Aorta (tissue), 5 donors: ENCODE results near the gene PACSIN3. TPM values are rescaled to one million over a fixed set of nuclear protein-coding genes. Genes with fewer than 3 reads are reported as not detected.

Source experiments
- ATAC-seq: fragments of 200-7000 bp; cut with Tn5 transposase; one replicate; pipeline ENCODE4 v1.9.1; 2022; ENCODE audit warnings: moderate library complexity; ENCODE audit not compliant: low FRiP score
- DNase-seq, 2 donors: peaks; one replicate each; pipeline ENCODE4 v3.0.0-alpha.2; 2020
- H3K27ac ChIP-seq, 2 donors: one replicate each; pipeline ENCODE4 v1.5.1; 2013; ENCODE audit warnings: low read length in 2 of 2, mild to moderate bottlenecking in 2 of 2, moderate library complexity in 2 of 2, control low read depth in 1 of 2, inconsistent platforms in 1 of 2, low read depth in 1 of 2
- H3K27me3 ChIP-seq, 2 donors: one replicate each; pipeline ENCODE4 v1.6.1; 2013; ENCODE audit warnings: control low read depth in 1 of 2, low read length in 1 of 2, mild to moderate bottlenecking in 1 of 2, moderate library complexity in 1 of 2; ENCODE audit not compliant: insufficient read depth in 2 of 2, control insufficient read depth in 1 of 2
- H3K36me3 ChIP-seq, 2 donors: one replicate each; pipeline ENCODE4 v1.6.1; 2013; ENCODE audit warnings: control low read depth in 1 of 2, low read length in 1 of 2, mild to moderate bottlenecking in 1 of 2; ENCODE audit not compliant: insufficient read depth in 2 of 2, control insufficient read depth in 1 of 2
- H3K4me1 ChIP-seq, 2 donors: one replicate each; pipeline ENCODE4 v1.6.1; 2013; ENCODE audit warnings: low read length in 2 of 2, control low read depth in 1 of 2, mild to moderate bottlenecking in 1 of 2, moderate library complexity in 1 of 2; ENCODE audit not compliant: insufficient read depth in 2 of 2, control insufficient read depth in 1 of 2
- H3K4me3 ChIP-seq, 2 donors: one replicate each; pipeline ENCODE4 v1.5.1; 2013; ENCODE audit warnings: low read length in 2 of 2, control low read depth in 1 of 2, mild to moderate bottlenecking in 1 of 2
- H3K9me3 ChIP-seq: one replicate; pipeline ENCODE4 v1.6.1; 2013; ENCODE audit warnings: mild to moderate bottlenecking, low read length; ENCODE audit not compliant: control insufficient read depth
- WGBS, 2 donors: extraction: QIAGEN DNeasy Blood & Tissue Kit; methylation state at CpG; one replicate each; pipeline ENCODE4 v1.1.7; 2013; 5-methylcytosine and 5-hydroxymethylcytosine counted together
- intact Hi-C, 2 donors: fragments of 100-400 bp; cut with DNase I; formaldehyde crosslinking; loops; one replicate each; pipeline versions ENCODE4 v1.14.2 to v1.15.0; 2022
- long read RNA-seq, 2 donors: library from polyadenylated mRNA; unstranded; transcript quantifications; one replicate each; pipeline ENCODE4 v2.0.0, GENCODE V29; 2020 to 2021
- polyA plus RNA-seq, 2 donors: library from polyadenylated mRNA; stranded (reverse); fragments of 200-250 nt; gene quantifications; one replicate each; pipeline ENCODE4 v1.2.3, GENCODE V29; 2013
- total RNA-seq, 2 donors: library from RNA; stranded (reverse); fragmentation: NEBNext Ultra II Directional; extraction: Animal tissue kit (Norgen Biotek cat#: 25700); gene quantifications; one replicate each; pipeline ENCODE4 v1.2.1, GENCODE V29; 2021
- donor health status: healthy with polysubstance abuse.
- donor health status: Bipolar disorder and iron deficiency.
- donor health status: DM: no; HTN: no; CAD: no.
- donor health status: DM: no; HTN: no; CAD: no.
- donor health status: DM: yes; HTN: yes; CAD: no.

Gene PACSIN3
- total RNA-seq = 10 to 100 TPM; 24.6 to 36.2 TPM
- 10 to 100 TPM; 22.0 to 37.1 TPM for polyA plus RNA-seq
- long read RNA-seq, donor 1, transcript PACSIN3-201 (11 exons, 1,843 nt) = major isoform, 44 of 94 reads
- long read RNA-seq, donor 1, partial matches to known transcripts = 18 of 94 reads
- long read RNA-seq, donor 1, other reads (novel, unspliced or antisense) = 31 of 94 reads
- long read RNA-seq, donor 2, transcript PACSIN3-201 (11 exons, 1,843 nt) = major isoform, 16 of 27 reads
- long read RNA-seq, donor 2, partial matches to known transcripts = 9 of 27 reads
- long read RNA-seq, donor 2, other reads (novel, unspliced or antisense) = 2 of 27 reads

DNA sequence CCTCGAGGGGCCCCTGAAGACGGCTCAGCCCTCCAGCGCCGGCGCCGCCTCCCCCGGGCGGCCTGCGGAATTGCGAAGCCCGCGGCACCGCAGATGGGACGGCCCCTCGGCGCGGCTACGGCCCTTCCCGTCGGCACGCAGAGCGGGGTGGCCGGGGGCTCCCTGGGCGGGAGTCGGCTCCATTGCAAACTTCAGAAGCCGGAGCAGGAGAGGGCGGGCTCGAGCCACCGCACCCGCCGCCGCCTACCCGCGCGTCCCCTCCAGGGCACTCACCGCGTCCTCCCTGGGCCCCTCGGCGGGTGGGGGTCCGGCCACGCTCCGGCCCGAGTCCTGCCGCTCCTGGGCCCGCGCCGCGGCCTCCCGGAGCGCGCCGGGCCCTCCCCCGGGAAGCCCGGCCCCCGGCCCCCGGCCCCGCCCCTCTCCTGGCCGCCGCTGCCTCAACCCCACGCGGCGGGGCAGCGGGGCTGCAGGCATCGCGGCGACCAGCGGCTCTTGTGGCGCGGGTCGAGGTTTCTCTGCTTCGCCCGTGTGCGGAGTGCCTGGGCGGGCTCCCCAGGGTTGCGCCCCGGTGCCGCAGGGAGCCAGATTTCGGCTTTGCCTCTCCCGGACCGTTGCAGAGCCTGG lies at the start of gene PACSIN3:
Gene PACSIN3 (minus strand): TSS at position 359 of the 624 bp plus-strand sequence. CDS start 3,707 bp downstream, outside the sequence.
- 0 to 1% methylated on average over 14 to 80 of the region's 80 CpGs for WGBS, 2 donors

DNA sequence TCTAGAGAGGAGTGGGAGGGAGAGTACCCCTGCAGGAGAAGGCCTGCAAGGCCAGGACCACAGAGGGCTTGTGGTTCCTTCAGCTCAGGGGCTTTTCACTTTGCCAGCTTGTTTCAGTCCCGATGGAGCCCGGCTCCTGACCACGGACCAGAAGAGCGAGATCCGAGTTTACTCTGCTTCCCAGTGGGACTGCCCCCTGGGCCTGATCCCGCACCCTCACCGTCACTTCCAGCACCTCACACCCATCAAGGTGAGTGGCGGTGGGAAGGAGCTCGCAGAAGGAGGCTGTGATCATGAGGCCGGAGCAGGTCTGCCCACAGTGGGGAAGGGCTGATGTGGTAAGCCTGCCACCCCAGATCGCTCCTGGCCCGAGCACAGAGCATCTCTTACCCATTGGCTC lies 48.9 kb upstream of the PACSIN3 start:
- no peak for ATAC-seq
- no peaks in the 10 kb centered on the region for H3K4me1 ChIP-seq
- H3K9me3 ChIP-seq = no peaks in the 10 kb centered on the region
- 89 to 92% methylated on average over 12 of the region's 12 CpGs for WGBS, 2 donors
- intact Hi-C loops = no loop called here
- no peak for DNase-seq
- H3K36me3 ChIP-seq = peaks cover 2 to 9% of the 10 kb centered on the region in 2 donors
- H3K27ac ChIP-seq = no peak overlapping the region
- no peak overlapping the region for H3K4me3 ChIP-seq
- no peaks in the 10 kb centered on the region for H3K27me3 ChIP-seq

More for the DNA sequence above, at the start of gene PACSIN3:
- Histone ChIP-seq H3K36me3 (no peaks in the 10 kb centered on the region), H3K9me3 (no peaks in the 10 kb centered on the region), H3K27me3 (no peaks in the 10 kb centered on the region), H3K4me3 (peak within 1 kb of the TSS; percentile 72 to 79), H3K4me1 (no peaks in the 10 kb centered on the region), H3K27ac (peak within 1 kb of the TSS; percentile 51 to 86)
- ATAC-seq = peak; percentile 66
- DNase-seq = peak; percentile 67 to 84
- intact Hi-C loops = loop anchor here (1.0 to 2.0 kb wide), 2 partner anchors 28 to 29 kb away; partner anchors contain the start of gene DDB2 (in 2 of the 2)

DNA sequence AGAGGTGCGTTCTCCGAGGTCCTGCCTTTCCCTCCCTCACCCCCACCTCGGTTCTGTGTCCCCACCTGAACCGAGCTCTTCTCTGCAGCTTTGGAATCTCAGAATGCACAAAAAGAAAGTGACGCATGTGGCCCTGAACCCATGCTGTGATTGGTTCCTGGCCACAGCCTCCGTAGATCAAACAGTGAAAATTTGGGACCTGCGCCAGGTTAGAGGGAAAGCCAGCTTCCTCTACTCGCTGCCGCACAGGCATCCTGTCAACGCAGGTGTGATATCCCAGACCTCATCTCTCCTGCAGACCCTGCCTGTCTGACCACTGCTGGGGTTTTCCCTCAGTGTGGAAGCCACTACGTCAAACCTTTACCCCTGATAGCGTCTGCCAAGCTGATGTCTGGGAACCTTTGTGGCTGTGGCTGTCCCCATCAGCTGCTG lies 48.5 kb upstream of the PACSIN3 start:
- no peaks in the 10 kb centered on the region for H3K27me3 ChIP-seq
- H3K4me3 ChIP-seq = no peak overlapping the region
- intact Hi-C loops = no loop called here
- H3K4me1 ChIP-seq = no peaks in the 10 kb centered on the region
- H3K9me3 ChIP-seq = no peaks in the 10 kb centered on the region
- H3K27ac ChIP-seq = no peak overlapping the region
- no peak for ATAC-seq
- peaks cover 2 to 5% of the 10 kb centered on the region in 2 donors for H3K36me3 ChIP-seq
- WGBS, 2 donors = 64% methylated on average over 12 of the region's 12 CpGs
- DNase-seq = no peak

DNA sequence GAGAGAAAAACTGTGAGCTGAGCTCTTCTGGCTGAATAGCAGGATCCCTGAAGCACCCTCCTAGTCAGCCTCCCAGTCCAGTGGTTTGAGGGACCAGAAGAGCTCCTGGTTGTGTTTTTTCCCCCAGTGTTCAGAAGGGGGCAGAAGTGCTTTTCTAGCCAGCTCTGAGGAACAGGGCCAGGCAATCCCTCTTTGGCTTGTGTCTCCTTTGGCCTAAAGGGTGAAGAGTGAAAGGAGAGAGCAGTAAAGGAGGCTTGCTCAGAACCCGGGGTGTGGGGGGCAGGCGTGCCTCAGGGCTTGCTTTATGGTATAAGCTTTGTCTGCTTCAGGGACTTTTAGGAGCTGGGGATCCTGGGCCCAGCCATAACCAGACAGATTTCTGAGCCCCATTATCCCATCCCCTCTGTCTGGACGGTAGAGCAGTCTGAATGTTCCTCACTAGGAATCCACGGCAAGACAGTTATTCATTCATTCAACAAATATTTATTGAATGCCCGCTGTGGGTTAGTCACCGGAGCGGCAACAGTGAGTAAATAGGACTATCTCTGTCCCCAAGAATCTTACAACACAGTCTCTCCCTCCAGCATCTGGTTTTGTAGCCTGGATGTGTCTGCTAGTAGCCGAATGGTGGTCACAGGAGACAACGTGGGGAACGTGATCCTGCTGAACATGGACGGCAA lies 47.9 kb upstream of the PACSIN3 start:
- H3K27me3 ChIP-seq = no peaks in the 10 kb centered on the region
- ATAC-seq = peak; percentile 62
- H3K4me1 ChIP-seq = no peaks in the 10 kb centered on the region
- H3K4me3 ChIP-seq = no peak overlapping the region
- H3K9me3 ChIP-seq = no peaks in the 10 kb centered on the region
- intact Hi-C loops = no loop called here
- WGBS, 2 donors = 69 to 72% methylated on average over 11 of the region's 11 CpGs
- no peak for DNase-seq
- no peak overlapping the region for H3K27ac ChIP-seq
- peaks cover 2% of the 10 kb centered on the region in 2 donors for H3K36me3 ChIP-seq

DNA sequence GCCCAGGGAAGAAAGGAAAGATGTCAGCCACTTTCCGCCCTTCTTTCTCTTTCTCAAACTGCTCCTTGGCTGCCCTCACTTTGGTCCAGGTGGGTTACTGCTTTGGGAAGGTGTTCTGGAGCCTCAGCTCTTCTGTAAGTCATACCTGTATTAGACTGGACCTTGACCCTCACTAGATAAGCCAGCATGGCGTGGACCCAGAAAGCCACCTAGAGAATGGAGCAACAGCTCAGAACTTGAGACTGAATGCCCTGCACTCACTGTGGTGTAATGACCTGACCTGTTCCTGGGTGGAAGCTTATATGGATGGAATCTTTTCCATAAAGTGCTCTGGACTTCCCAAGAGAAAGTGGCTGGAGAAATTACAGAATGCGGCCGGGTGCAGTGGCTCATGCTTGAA lies 46.8 kb upstream of the PACSIN3 start:
- intact Hi-C loops = no loop called here
- Histone ChIP-seq H3K9me3 (no peaks in the 10 kb centered on the region), H3K27ac (no peak overlapping the region), H3K4me3 (no peak overlapping the region), H3K36me3 (peaks cover 2% of the 10 kb centered on the region in 2 donors), H3K4me1 (no peaks in the 10 kb centered on the region), H3K27me3 (no peaks in the 10 kb centered on the region)
- 93 to 98% methylated on average over 4 of the region's 4 CpGs for WGBS, 2 donors
- ATAC-seq = no peak
- DNase-seq = no peak

DNA sequence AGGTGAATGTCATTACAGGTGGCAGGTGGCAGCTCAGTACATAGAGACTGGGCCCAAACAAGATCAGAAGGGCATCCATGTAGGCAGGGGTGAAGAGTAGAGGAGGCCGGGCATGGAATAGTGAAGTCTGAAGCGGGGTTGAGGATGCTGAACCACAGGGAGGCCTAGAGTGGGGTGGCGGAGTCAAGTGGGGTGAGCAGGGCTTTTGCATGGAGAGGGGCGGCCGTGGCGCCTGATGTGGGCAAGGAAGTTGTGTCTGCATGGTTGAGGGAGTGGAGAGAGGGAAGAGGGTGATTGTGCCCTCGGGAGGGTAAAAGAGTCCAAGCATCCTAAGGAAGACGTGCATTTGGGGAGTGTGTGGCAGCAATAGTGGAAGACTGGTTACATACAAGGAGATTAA lies 42.9 kb upstream of the PACSIN3 start:
- Histone ChIP-seq H3K4me1 (no peaks in the 10 kb centered on the region), H3K36me3 (no peaks in the 10 kb centered on the region)
- ATAC-seq = no peak

DNA sequence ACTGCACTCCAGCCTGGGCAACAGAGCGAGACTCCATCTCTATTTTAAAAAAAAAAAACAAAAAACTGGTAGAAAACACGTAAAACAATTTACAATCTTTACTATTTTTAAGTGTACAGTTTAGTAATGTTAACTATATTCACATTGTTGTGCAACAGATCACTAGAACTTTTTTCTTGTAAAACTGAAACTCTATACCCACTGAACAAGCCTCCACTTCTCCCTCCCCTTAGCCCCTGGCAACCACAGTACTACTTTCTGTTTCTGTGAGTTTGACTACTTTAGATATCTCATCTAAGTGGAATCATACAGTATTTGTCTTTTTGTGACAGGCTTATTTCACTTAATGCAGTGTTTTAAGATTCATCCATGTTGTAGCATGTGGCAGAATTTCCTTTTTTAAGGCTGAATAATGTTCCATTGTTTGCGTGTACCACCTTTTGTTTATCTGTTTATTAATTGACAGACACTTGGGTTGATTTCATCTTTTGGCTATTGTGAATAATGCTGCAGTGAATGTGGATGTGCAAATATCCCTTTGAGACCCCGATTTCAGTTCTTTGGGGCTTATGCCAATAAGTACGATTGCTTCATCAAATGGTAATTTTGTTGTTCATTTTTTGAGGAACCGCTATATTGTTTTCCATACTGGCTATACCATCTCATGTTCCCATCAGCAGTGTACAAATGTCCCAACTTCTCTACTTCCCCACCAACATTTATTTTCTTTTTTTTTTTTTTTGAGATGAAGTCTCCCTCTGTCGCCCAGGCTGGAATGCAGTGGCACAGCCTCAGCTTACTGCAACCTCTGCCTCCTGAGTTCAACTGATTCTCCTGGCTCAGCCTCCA lies 39.5 kb upstream of the PACSIN3 start:
- no peaks in the 10 kb centered on the region for H3K4me1 ChIP-seq
- DNase-seq (no peak), ATAC-seq (no peak)
- H3K4me3 ChIP-seq = no peak overlapping the region
- WGBS, 2 donors = 92 to 95% methylated on average over 7 of the region's 7 CpGs
- H3K27me3 ChIP-seq = no peaks in the 10 kb centered on the region
- H3K27ac ChIP-seq = no peak overlapping the region
- intact Hi-C loops = no loop called here
- no peaks in the 10 kb centered on the region for H3K36me3 ChIP-seq
- no peaks in the 10 kb centered on the region for H3K9me3 ChIP-seq

More for the DNA sequence above, 42.9 kb upstream of the PACSIN3 start:
- no peaks in the 10 kb centered on the region for H3K9me3 ChIP-seq
- H3K4me3 ChIP-seq = no peak overlapping the region
- 90 to 93% methylated on average over 8 of the region's 8 CpGs for WGBS, 2 donors
- H3K27me3 ChIP-seq = no peaks in the 10 kb centered on the region
- DNase-seq = no peak
- intact Hi-C loops = no loop called here
- no peak overlapping the region for H3K27ac ChIP-seq

DNA sequence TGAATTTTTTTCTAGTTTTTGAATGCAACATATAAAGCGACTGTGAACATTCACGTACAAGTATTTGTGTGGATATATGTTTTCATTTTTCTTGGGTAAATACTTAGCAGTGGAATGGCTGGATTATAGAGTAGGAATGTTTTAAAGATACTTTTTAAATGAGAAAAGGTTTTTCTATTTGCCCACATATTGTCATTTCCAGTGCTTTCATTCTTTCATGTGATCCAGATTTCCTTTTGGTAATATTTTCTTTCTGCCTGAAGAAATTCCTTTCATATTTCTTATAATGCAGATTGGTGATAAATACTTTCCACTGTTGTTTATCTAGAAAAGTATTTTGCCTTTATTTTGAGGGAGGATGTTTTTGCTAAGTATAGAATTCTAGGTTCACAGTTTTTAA lies 36.5 kb upstream of the PACSIN3 start:
- Histone ChIP-seq H3K9me3 (no peaks in the 10 kb centered on the region), H3K27me3 (no peaks in the 10 kb centered on the region), H3K36me3 (no peaks in the 10 kb centered on the region), H3K27ac (no peak overlapping the region), H3K4me1 (no peaks in the 10 kb centered on the region), H3K4me3 (no peak overlapping the region)
- 28 to 38% methylated on average over 2 of the region's 2 CpGs for WGBS, 2 donors
- no peak for ATAC-seq
- DNase-seq = no peak
- intact Hi-C loops = no loop called here
